Pancreas (tissue), 10 donors: ENCODE results near the gene ACKR2. TPM values are rescaled to one million over a fixed set of nuclear protein-coding genes. Genes with fewer than 3 reads are reported as not detected.
A peak's percentile ranks its signal among the peaks of the same experiment; 100 is the strongest.

Experiments used
- ATAC-seq, 4 donors: fragments of 200-7000 bp; cut with Tn5 transposase; one replicate each; pipeline versions ENCODE4 v1.8.0 to v1.9.1; 2020; ENCODE audit warnings: mild to moderate bottlenecking in 4 of 4, moderate library complexity in 4 of 4
- DNase-seq, 6 donors: peaks; one replicate each; pipeline ENCODE4 v3.0.0-alpha.2; 2020
- FAIRE-seq: peaks from 2 replicates; lab custom pipeline; 2012; peaks lifted over from hg19 to GRCh38; lab: Jason Lieb, UNC
- H3K27ac ChIP-seq, 4 donors: fragments of 200-600 bp; sonication (generic); 1 replicate in 3 of 4; 2 replicates in 1 of 4; pipeline versions ENCODE4 v1.5.0 to v1.8.0; 2020
- H3K27me3 ChIP-seq, 4 donors: fragments of 200-600 bp; one replicate each; pipeline ENCODE4 v1.8.0; 2021
- H3K36me3 ChIP-seq, 3 donors: fragments of 200-600 bp; sonication (generic) in 1 of 3; one replicate each; pipeline versions ENCODE4 v1.5.0 to v1.8.0; 2020 to 2021
- H3K4me1 ChIP-seq, 3 donors: fragments of 200-600 bp; one replicate each; pipeline ENCODE4 v1.8.0; 2021
- H3K4me3 ChIP-seq, 4 donors: fragments of 200-600 bp; sonication (generic) in 2 of 4; one replicate each; pipeline versions ENCODE4 v1.5.0 to v1.8.0; 2020 to 2021
- H3K9me3 ChIP-seq, 4 donors: fragments of 200-600 bp; one replicate each; pipeline ENCODE4 v1.8.0; 2021
- WGBS, 2 donors: extraction: QIAGEN DNeasy Blood & Tissue Kit; methylation state at CpG; one replicate each; pipeline ENCODE4 v1.1.7; 2013; 5-methylcytosine and 5-hydroxymethylcytosine counted together
- intact Hi-C, 3 donors: fragments of 100-400 bp; cut with DNase I; formaldehyde crosslinking; loops; one replicate each; pipeline versions ENCODE4 v1.11.1 to v1.14.2; 2022
- polyA plus RNA-seq, 2 donors: library from polyadenylated mRNA; stranded (reverse); fragments of 200-250 nt; gene quantifications; one replicate each; pipeline ENCODE4 v1.2.3, GENCODE V29; 2013
- total RNA-seq, 6 donors: library from RNA; stranded (reverse); fragmentation: NEBNext Ultra II Directional in 4 of 6; extraction: Animal tissue kit (Norgen Biotek cat#: 25700) in 4 of 6; gene quantifications; one replicate each; pipeline versions ENCODE4 v1.2.1 to v1.2.4, GENCODE V29; 2021 to 2023
- TF ChIP-seq, protein P1 (sequence below), 4 donors: fragments of 200-600 bp; sonication (generic) in 3 of 4; IDR thresholded peaks; one replicate each; pipeline versions ENCODE4 v1.5.0 to v1.8.0; 2021; ENCODE audit warnings: antibody characterized with exemption in 4 of 4
- donor health status: healthy with polysubstance abuse.
- donor health status: DM: no; HTN: no; CAD: no; lungs with moderate emphysema.
- donor health status: DM: no; HTN: no; CAD: no.
- donor health status: control.
- donor health status: control.
- donor health status: Bipolar disorder and iron deficiency.
- donor health status: DM: yes; HTN: yes; CAD: no.
- donor health status: DM: no; HTN: no; CAD: no.
- donor health status: DM: no; HTN: no; CAD: no.
- donor health status: DM: yes; HTN: yes; CAD: no.

ACKR2 gene
- total and polyA plus RNA-seq, 8 donors, result 0.09 to 1.7 (median 0.84) TPM

DNA sequence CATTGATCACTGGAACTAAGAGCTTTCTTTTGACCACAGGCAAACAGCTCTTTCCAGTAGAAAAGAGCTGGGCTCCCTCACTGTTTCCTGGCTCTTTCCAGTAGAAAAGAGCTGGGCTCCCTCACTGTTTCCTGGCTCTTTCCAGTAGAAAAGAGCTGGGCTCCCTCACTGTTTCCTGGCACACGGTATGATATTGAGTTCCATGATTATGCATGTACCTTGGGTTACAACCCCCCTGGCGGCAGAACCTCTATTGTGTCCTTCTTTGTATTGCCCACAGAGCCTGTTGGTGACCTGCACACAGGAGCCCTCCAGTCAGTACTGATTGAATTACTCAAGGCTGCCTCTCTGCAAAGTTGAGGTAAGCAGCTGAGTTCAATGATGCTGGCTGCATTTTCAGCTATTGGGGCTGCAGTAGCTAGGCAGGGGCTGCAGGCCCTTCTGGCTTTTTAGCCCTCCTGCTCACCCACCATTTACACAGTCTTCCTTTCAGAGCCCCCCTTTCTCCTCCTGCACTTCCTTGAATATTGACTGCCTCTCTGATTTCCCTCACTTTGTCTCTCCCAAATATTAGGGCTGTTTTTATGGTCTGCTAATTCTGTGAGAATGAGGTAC lies 10.2 kb downstream of the ACKR2 start:
- no peaks in the 10 kb centered on the region for H3K27me3 ChIP-seq
- TF ChIP-seq, protein P1, sequence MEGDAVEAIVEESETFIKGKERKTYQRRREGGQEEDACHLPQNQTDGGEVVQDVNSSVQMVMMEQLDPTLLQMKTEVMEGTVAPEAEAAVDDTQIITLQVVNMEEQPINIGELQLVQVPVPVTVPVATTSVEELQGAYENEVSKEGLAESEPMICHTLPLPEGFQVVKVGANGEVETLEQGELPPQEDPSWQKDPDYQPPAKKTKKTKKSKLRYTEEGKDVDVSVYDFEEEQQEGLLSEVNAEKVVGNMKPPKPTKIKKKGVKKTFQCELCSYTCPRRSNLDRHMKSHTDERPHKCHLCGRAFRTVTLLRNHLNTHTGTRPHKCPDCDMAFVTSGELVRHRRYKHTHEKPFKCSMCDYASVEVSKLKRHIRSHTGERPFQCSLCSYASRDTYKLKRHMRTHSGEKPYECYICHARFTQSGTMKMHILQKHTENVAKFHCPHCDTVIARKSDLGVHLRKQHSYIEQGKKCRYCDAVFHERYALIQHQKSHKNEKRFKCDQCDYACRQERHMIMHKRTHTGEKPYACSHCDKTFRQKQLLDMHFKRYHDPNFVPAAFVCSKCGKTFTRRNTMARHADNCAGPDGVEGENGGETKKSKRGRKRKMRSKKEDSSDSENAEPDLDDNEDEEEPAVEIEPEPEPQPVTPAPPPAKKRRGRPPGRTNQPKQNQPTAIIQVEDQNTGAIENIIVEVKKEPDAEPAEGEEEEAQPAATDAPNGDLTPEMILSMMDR (IDR thresholded peaks at IDR 0.05), result no peak
- DNase-seq (peak in 4 of 6 donors; percentile 33 to 60 (median 46)), ATAC-seq (peak; percentile 61 to 75 (median 69)), FAIRE-seq (no peak)
- H3K36me3 ChIP-seq, result no peaks in the 10 kb centered on the region
- 10 to 17% methylated on average over 2 of the region's 2 CpGs for WGBS, 2 donors
- no peaks in the 10 kb centered on the region for H3K9me3 ChIP-seq
- no peak overlapping the region for H3K4me3 ChIP-seq
- intact Hi-C loops, result no loop called here
- peaks cover 4 to 7% (median 6%) of the 10 kb centered on the region in 3 donors for H3K4me1 ChIP-seq
- H3K27ac ChIP-seq, result peak overlapping the region in 1 of 4 donors; percentile 44

DNA sequence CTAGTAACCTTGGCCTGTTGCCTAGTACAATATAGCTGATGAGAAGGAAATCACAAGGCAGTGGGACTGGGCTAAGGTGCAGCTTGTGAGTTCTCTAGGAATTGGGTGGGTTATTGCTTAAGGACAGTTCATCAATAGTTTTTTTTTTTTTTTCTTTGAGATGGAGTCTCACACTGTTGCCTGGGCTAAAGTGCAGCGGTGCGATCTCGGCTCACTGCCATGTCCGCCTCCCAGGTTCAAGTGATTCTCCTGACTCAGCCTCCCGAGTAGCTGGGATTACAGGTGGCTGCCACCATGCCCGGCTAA lies 11.5 kb downstream of the ACKR2 start:
- FAIRE-seq (no peak), ATAC-seq (peak in 3 of 4 donors; percentile 36 to 72 (median 63))

DNA sequence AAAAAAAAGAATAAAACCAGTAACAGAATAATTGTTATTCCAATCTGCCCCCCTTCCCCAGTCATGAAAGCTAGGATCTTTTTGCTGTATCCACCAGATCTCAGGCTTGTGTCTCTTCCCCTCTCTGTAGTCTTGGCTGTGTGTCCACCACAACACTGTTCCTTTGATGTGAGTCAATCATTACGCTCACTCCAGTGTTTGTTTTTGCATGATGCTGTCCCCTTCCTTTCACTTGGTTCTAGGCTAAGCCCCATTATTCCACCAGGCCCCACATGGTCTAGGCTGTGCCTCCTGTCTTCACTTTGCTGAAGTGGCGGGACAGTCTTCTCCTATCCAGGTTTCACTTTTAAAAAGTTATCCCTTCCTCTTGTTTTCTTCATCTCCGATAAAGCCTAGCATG lies 13.6 kb downstream of the ACKR2 start:
- TF ChIP-seq, protein P1 (IDR thresholded peaks at IDR 0.05), result no peak
- H3K4me3 ChIP-seq, result no peak overlapping the region
- H3K36me3 ChIP-seq, result no peaks in the 10 kb centered on the region
- DNase-seq (no peak), ATAC-seq (no peak), FAIRE-seq (no peak)
- intact Hi-C loops, result no loop called here
- no peaks in the 10 kb centered on the region for H3K9me3 ChIP-seq
- H3K4me1 ChIP-seq, result peaks cover 4 to 7% (median 6%) of the 10 kb centered on the region in 3 donors
- 88 to 89% methylated on average over 3 of the region's 3 CpGs for WGBS, 2 donors
- H3K27ac ChIP-seq, result no peak overlapping the region
- H3K27me3 ChIP-seq, result no peaks in the 10 kb centered on the region

More for the DNA sequence above, 11.5 kb downstream of the ACKR2 start:
- 56 to 69% methylated on average over 6 of the region's 6 CpGs for WGBS, 2 donors
- H3K4me1 ChIP-seq, result peaks cover 4 to 7% (median 6%) of the 10 kb centered on the region in 3 donors
- no peaks in the 10 kb centered on the region for H3K36me3 ChIP-seq
- no peaks in the 10 kb centered on the region for H3K9me3 ChIP-seq
- no peak overlapping the region for H3K4me3 ChIP-seq
- TF ChIP-seq, protein P1 (IDR thresholded peaks at IDR 0.05), result no peak
- no peak overlapping the region for H3K27ac ChIP-seq
- intact Hi-C loops, result no loop called here
- H3K27me3 ChIP-seq, result no peaks in the 10 kb centered on the region
- peak in 1 of 6 donors; percentile 15 for DNase-seq

DNA sequence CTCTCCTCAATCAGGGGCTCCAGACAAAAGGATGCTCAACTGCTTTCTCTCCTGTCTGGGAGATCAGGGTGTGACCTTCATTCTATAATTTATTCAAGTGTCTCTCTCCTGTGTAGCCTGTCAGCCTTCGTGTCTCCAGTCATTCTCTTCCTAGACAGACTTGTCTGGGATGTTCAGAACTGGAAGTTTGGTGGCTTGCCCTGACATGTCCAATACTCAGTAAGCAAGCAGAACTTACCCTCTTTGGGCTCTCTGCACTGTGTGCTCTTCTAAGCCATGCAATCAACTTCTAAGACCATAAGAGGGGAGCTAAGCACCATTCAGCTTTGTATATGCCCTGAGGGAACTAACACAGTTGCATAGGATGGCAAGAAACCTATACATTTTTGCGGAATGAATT lies 14.1 kb downstream of the ACKR2 start:
- 75 to 78% methylated on average over 2 of the region's 2 CpGs for WGBS, 2 donors

DNA sequence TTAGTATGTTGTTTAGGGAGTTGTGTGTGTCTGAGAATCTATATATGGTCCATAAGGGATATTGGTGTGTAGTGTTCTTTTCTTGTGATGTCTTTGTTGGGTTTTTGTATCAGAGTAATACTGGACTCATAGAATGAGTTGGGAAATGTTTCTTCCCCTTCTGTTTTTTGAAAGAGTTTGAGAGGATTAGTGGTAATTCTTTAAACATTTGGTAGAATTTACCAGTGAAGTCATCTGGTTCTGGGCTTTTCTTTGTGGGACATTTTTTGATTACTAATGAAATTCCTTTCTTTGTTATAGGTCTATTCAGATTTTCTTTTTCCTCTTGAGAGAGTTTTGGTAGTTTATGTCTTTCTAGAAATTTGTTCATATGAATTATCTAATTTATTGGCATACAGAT lies 16.9 kb downstream of the ACKR2 start:
- no peak for DNase-seq
- no peak for ATAC-seq
- TF ChIP-seq, protein P1 (IDR thresholded peaks at IDR 0.05), result no peak
- Histone ChIP-seq H3K4me1 (no peaks in the 10 kb centered on the region), H3K36me3 (no peaks in the 10 kb centered on the region), H3K27me3 (no peaks in the 10 kb centered on the region), H3K27ac (no peak overlapping the region), H3K9me3 (no peaks in the 10 kb centered on the region), H3K4me3 (no peak overlapping the region)
- no peak for FAIRE-seq
- intact Hi-C loops, result no loop called here

More for the DNA sequence above, 14.1 kb downstream of the ACKR2 start:
- DNase-seq, result no peak
- no peak for FAIRE-seq
- intact Hi-C loops, result no loop called here
- no peaks in the 10 kb centered on the region for H3K9me3 ChIP-seq
- H3K27me3 ChIP-seq, result no peaks in the 10 kb centered on the region
- H3K36me3 ChIP-seq, result no peaks in the 10 kb centered on the region
- no peak overlapping the region for H3K27ac ChIP-seq
- H3K4me3 ChIP-seq, result no peak overlapping the region
- ATAC-seq, result no peak
- TF ChIP-seq, protein P1 (IDR thresholded peaks at IDR 0.05), result no peak
- peaks cover 4 to 7% (median 6%) of the 10 kb centered on the region in 3 donors for H3K4me1 ChIP-seq
